HepG2 (cell line): ENCODE data around the gene RPS6KA2. TPM values are rescaled to one million over a fixed set of nuclear protein-coding genes. Genes with fewer than 3 reads are reported as not detected.

Experiments
- ATAC-seq: fragments of 200-7000 bp; cut with Tn5 transposase; 3 replicates; pipeline ENCODE4 v1.9.1; 2020; ENCODE audit warnings: mild to moderate bottlenecking, moderate library complexity
- BruUV-seq: library from RNA; stranded (reverse); fragments of 400-500 nt; replicated peaks from 2 replicates; lab custom pipeline; 2021; lab: Mats Ljungman, UMichigan
- CTCF ChIA-PET: fragments of 300-600 bp; formaldehyde crosslinking; extraction: SDS; loops from one replicate; lab custom pipeline; 2021; ENCODE audit warnings: low total read pairs, inconsistent platforms, low intra/inter-chr PET ratio; lab: Yijun Ruan, JAX
- POLR2A ChIA-PET: fragments of 350-600 bp; sonication (Branson Sonifier 250); formaldehyde crosslinking; loops from one replicate; lab custom pipeline; 2020; ENCODE audit warnings: antibody characterized with exemption, inconsistent platforms; lab: Yijun Ruan, JAX
- DNase-seq: peaks from one replicate; pipeline ENCODE4 v3.0.0-alpha.2; 2015; ENCODE audit warnings: low spot score
- FAIRE-seq: peaks from 3 replicates; lab custom pipeline; 2011; peaks lifted over from hg19 to GRCh38; lab: Jason Lieb, UNC
- H2AFZ ChIP-seq: one replicate; pipeline ENCODE4 v1.6.1; 2011; ENCODE audit warnings: low read length, inconsistent platforms
- H3K27ac ChIP-seq: fragments of 300-600 bp; 3 replicates; pipeline ENCODE4 v1.8.0; 2011; ENCODE audit warnings: mixed run types, mild to moderate bottlenecking, mixed read lengths, low read length, inconsistent platforms; ENCODE audit not compliant: insufficient read depth; ENCODE audit errors: extremely low read length
- H3K27me3 ChIP-seq, 2 experiments: fragments of 200-600 bp in 1 of 2; 2 replicates in 1 of 2; 3 replicates in 1 of 2; pipeline versions ENCODE4 v1.6.0 to v1.8.0; 2011; ENCODE audit warnings: low read length in 2 of 2, mild to moderate bottlenecking in 2 of 2, moderate library complexity in 2 of 2, inconsistent platforms in 1 of 2; ENCODE audit not compliant: insufficient read depth in 2 of 2, control insufficient read depth in 1 of 2
- H3K36me3 ChIP-seq, 2 experiments: fragments of 200-600 bp in 1 of 2; replicated peaks in 1 of 2; 2 replicates in 1 of 2; 3 replicates in 1 of 2; pipeline versions ENCODE4 v1.5.1 to v1.8.0; 2011; ENCODE audit warnings: low read length in 2 of 2, inconsistent platforms in 1 of 2; ENCODE audit not compliant: insufficient read depth in 2 of 2, control insufficient read depth in 1 of 2
- H3K4me1 ChIP-seq: 2 replicates; pipeline ENCODE4 v1.5.1; 2012; ENCODE audit warnings: low read length, inconsistent platforms; ENCODE audit not compliant: insufficient read depth
- H3K4me2 ChIP-seq: 2 replicates; pipeline ENCODE4 v1.6.0; 2011; ENCODE audit warnings: low read depth, low read length, inconsistent platforms
- H3K4me3 ChIP-seq, 3 experiments: fragments of 200-600 bp in 1 of 3; sonication (generic), shearing (Covaris generic) in 1 of 3; replicated peaks in 1 of 3; 2 replicates each; pipeline ENCODE4 v1.5.1; 2011 to 2016; ENCODE audit warnings: low read length in 3 of 3, inconsistent platforms in 2 of 3, low read depth in 2 of 3, mild to moderate bottlenecking in 2 of 3, control low read depth in 1 of 3, mixed read lengths in 1 of 3; ENCODE audit not compliant: insufficient read depth in 1 of 3
- H3K79me2 ChIP-seq: one replicate; pipeline ENCODE4 v1.6.1; 2011; ENCODE audit warnings: low read length, inconsistent platforms; ENCODE audit not compliant: insufficient read depth
- H3K9ac ChIP-seq: 2 replicates; pipeline ENCODE4 v1.6.0; 2011; ENCODE audit warnings: mild to moderate bottlenecking, low read depth, low read length, inconsistent platforms; ENCODE audit not compliant: insufficient read depth
- H3K9me3 ChIP-seq: 2 replicates; pipeline ENCODE4 v1.5.1; 2012; ENCODE audit warnings: mild to moderate bottlenecking, low read length
- H4K20me1 ChIP-seq: 2 replicates; pipeline ENCODE4 v1.6.0; 2011; ENCODE audit warnings: inconsistent platforms, mild to moderate bottlenecking, low read length, moderate library complexity; ENCODE audit not compliant: insufficient read depth
- CSRNP2 ChIP-seq: sonication (generic); formaldehyde crosslinking; conservative IDR thresholded peaks from 2 replicates; pipeline ENCODE4 v1.8.0; 2022; ENCODE audit warnings: low read depth, missing genetic modification reagents
- KMT2B ChIP-seq: IDR thresholded peaks from 2 replicates; pipeline ENCODE4 v1.6.1; 2016; ENCODE audit warnings: missing genetic modification reagents, missing compliant biosample characterization
- SMARCC2 ChIP-seq: fragments of 450-650 bp; IDR thresholded peaks from 2 replicates; pipeline ENCODE4 v1.6.1; 2017; ENCODE audit warnings: antibody characterized with exemption, mild to moderate bottlenecking
- ZFAT ChIP-seq: sonication (generic); formaldehyde crosslinking; conservative IDR thresholded peaks from 2 replicates; pipeline ENCODE4 v1.8.1; 2023; ENCODE audit warnings: missing genetic modification reagents, inconsistent platforms
- ZNF256 ChIP-seq: sonication (generic); formaldehyde crosslinking; conservative IDR thresholded peaks from 2 replicates; pipeline ENCODE4 v1.4.0; 2020; ENCODE audit warnings: missing genetic modification reagents
- ZNF75D ChIP-seq: sonication (generic); formaldehyde crosslinking; IDR thresholded peaks from 2 replicates; pipeline ENCODE4 v1.8.1; 2023; ENCODE audit warnings: missing genetic modification reagents, mild to moderate bottlenecking, borderline replicate concordance
- WGBS: methylation state at CpG from one replicate; pipeline ENCODE4 v1.1.6; 2017; ENCODE audit warnings: low lambda C conversion rate; 5-methylcytosine and 5-hydroxymethylcytosine counted together
- in situ Hi-C: cut with HindIII; loops from 2 replicates; pipeline ENCODE4 v1.10.0; 2017; ENCODE audit warnings: low pct_unique_long_range_greater_than_20kb; ENCODE audit not compliant: extremely low pct_ligation_motif_present
- intact Hi-C: fragments of 100-400 bp; cut with micrococcal nuclease; formaldehyde crosslinking; loops from one replicate; pipeline ENCODE4 v1.10.0; 2022; ENCODE audit not compliant: unreplicated experiment
- polyA plus RNA-seq, 8 experiments: library from polyadenylated mRNA; depleted of rRNA in 3 of 8; stranded (reverse) in 7 of 8; unstranded in 1 of 8; fragments of >200 nt; fragmentation: Illumina TruSeq in 4 of 8; extraction: Trizol in 4 of 8; gene quantifications; 2 replicates each; pipeline versions ENCODE4 v1.2.1 to v1.2.3, GENCODE V29; 2011 to 2016; ENCODE audit warnings: low read depth in 4 of 8, missing spikeins in 1 of 8, mixed read lengths in 1 of 8; ENCODE audit not compliant: insufficient read depth in 1 of 8
- total RNA-seq, 5 experiments: library from RNA; depleted of rRNA; stranded (reverse); fragments of >200 nt; fragmentation: Illumina TruSeq; extraction: Trizol; gene quantifications; 2 replicates each; pipeline ENCODE4 v1.2.3, GENCODE V29; 2016; ENCODE audit warnings: low read depth in 1 of 5
- TF ChIP-seq, protein P1 (sequence below): IDR thresholded peaks from 2 replicates; pipeline ENCODE4 v1.6.1; 2016; ENCODE audit warnings: missing compliant biosample characterization, missing genetic modification reagents, borderline replicate concordance
- TF ChIP-seq, protein P2 (sequence below): sonication (generic); formaldehyde crosslinking; IDR thresholded peaks from 2 replicates; pipeline ENCODE4 v1.4.0; 2020; ENCODE audit warnings: missing genetic modification reagents

RPS6KA2 gene
- total and polyA plus RNA-seq, 2 of the 13 experiments (the other 11 are each of a cell fraction or from before 2014, with no cell fraction given), result 0.22 to 0.38 TPM

GRCh38 chr6:166597711-166598440 lies 29.2 kb downstream of the RPS6KA2 start:
- BruUV-seq, result no TSS peak
- no peak overlapping the region for H3K4me2 ChIP-seq
- H3K79me2 ChIP-seq, result no peaks in the 10 kb centered on the region
- H3K27me3 ChIP-seq, result peaks cover 4 to 32% of the 10 kb centered on the region in 2 experiments
- TF ChIP-seq, protein P1, sequence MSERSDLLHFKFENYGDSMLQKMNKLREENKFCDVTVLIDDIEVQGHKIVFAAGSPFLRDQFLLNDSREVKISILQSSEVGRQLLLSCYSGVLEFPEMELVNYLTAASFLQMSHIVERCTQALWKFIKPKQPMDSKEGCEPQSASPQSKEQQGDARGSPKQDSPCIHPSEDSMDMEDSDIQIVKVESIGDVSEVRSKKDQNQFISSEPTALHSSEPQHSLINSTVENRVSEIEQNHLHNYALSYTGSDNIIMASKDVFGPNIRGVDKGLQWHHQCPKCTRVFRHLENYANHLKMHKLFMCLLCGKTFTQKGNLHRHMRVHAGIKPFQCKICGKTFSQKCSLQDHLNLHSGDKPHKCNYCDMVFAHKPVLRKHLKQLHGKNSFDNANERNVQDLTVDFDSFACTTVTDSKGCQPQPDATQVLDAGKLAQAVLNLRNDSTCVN (CRISPR knock-in tag), result no peak
- TF ChIP-seq CSRNP2 (CRISPR knock-in tag) (no peak), KMT2B (no peak), SMARCC2 (no peak), ZFAT (CRISPR knock-in tag) (no peak), ZNF256 (no peak), ZNF75D (no peak)
- TF ChIP-seq, protein P2, sequence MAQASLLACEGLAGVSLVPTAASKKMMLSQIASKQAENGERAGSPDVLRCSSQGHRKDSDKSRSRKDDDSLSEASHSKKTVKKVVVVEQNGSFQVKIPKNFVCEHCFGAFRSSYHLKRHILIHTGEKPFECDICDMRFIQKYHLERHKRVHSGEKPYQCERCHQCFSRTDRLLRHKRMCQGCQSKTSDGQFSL (CRISPR knock-in tag), result no peak
- 27% methylated on average over 10 of the region's 10 CpGs for WGBS
- intact Hi-C loops (no loop called here), in situ Hi-C loops (no loop called here)
- no peak overlapping the region for H3K27ac ChIP-seq
- H2AFZ ChIP-seq, result no peak overlapping the region
- DNase-seq (no peak), ATAC-seq (no peak), FAIRE-seq (no peak)
- no peaks in the 10 kb centered on the region for H3K9me3 ChIP-seq
- ChIA-PET POLR2A (no interaction called here), CTCF (no interaction called here)
- no peaks in the 10 kb centered on the region for H4K20me1 ChIP-seq
- H3K36me3 ChIP-seq, result no peaks in the 10 kb centered on the region
- no peaks in the 10 kb centered on the region for H3K4me1 ChIP-seq
- no peak overlapping the region for H3K9ac ChIP-seq
- no peak overlapping the region for H3K4me3 ChIP-seq
